Measurements from ENCODE around the gene CCDC197. TPM values are rescaled to one million over a fixed set of nuclear protein-coding genes. Genes with fewer than 3 reads are reported as not detected.

Gene CCDC197
- polyA plus RNA-seq, 1 donor: 0.32 TPM

- DNase-seq: no peak
Observed at GRCh38 chr14:93961620-93962019, 35.5 kb upstream of the CCDC197 start.

GRCh38 chr14:93962701-93963601, 34.1 kb upstream of the CCDC197 start:
- DNase-seq: no peak

- no peak for DNase-seq
Observed at GRCh38 chr14:93963692-93964091, 33.4 kb upstream of the CCDC197 start.

- no peak for DNase-seq
Observed at GRCh38 chr14:93964281-93964680, 32.8 kb upstream of the CCDC197 start.

- DNase-seq: no peak
Observed at GRCh38 chr14:93964820-93965286, 32.2 kb upstream of the CCDC197 start.

- DNase-seq: no peak
Observed at GRCh38 chr14:93965287-93965821, 31.7 kb upstream of the CCDC197 start.

- DNase-seq: no peak
Observed at GRCh38 chr14:93965946-93966474, 31.1 kb upstream of the CCDC197 start.

GRCh38 chr14:93967637-93968250, 29.4 kb upstream of the CCDC197 start:
- DNase-seq: no peak

GRCh38 chr14:93969082-93969828, 27.8 kb upstream of the CCDC197 start:
- DNase-seq: no peak

GRCh38 chr14:93970585-93970964, 26.5 kb upstream of the CCDC197 start:
- no peak for DNase-seq

GRCh38 chr14:93970965-93971634, 26.0 kb upstream of the CCDC197 start:
- DNase-seq: no peak

- no peak for DNase-seq
Observed at GRCh38 chr14:93971635-93972027, 25.5 kb upstream of the CCDC197 start.

GRCh38 chr14:93972618-93973205, 24.4 kb upstream of the CCDC197 start:
- DNase-seq: no peak

GRCh38 chr14:93973607-93974006, 23.5 kb upstream of the CCDC197 start:
- DNase-seq: no peak

- DNase-seq: no peak
Observed at GRCh38 chr14:93974299-93974698, 22.8 kb upstream of the CCDC197 start.

- DNase-seq: no peak
Observed at GRCh38 chr14:93974833-93975232, 22.3 kb upstream of the CCDC197 start.

GRCh38 chr14:93975791-93976476, 21.2 kb upstream of the CCDC197 start:
- DNase-seq: no peak

- no peak for DNase-seq
Observed at GRCh38 chr14:93976477-93977057, 20.5 kb upstream of the CCDC197 start, which contains the start of gene ASB2. ASB2 (minus strand) TSS chr14:93976570; CDS start chr14:93964539, 12,031 bp downstream.

GRCh38 chr14:93977171-93977570, 19.9 kb upstream of the CCDC197 start:
- no peak for DNase-seq

- DNase-seq: no peak
Observed at GRCh38 chr14:93977790-93978581, 19.1 kb upstream of the CCDC197 start.
